ENCODE results near the gene EMSY. TPM values are rescaled to one million over a fixed set of nuclear protein-coding genes. Genes with fewer than 3 reads are reported as not detected.

Gene EMSY
- total RNA-seq, 1 experiment from 2014 or later: 29.3 TPM

DNA sequence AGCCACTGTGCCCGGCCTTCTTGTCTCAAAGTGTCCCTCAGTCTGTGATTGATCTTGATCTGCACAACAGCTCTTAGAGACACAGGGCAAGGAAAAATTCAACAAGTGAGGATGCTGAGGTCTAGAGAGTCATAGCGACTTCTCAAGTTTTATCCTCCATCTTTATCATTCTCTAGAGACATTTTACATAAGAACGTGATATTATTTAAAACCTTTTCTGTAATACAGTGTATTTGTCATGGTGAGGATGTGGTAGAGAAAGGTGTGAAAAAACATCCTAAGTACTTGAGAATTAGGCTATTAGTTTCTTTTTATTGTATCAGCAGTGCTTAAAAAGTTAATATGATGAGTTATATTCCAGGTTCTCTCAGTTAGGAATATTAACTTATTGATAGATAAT is 50.2 kb downstream of the EMSY start:
- no peak overlapping the region for H2BK15ac ChIP-seq (ENCODE audit: low read depth, low read length)
- no peak overlapping the region for H3K56ac ChIP-seq (ENCODE audit: insufficient read length, low read depth, low read length)
- H2BK5ac ChIP-seq (ENCODE audit: insufficient read length, low read length): no peak overlapping the region
- no peaks in the 10 kb centered on the region for H3K27me3 ChIP-seq (ENCODE audit: insufficient read depth, low read length)
- Mint-ChIP-seq H3K27ac (no peak overlapping the region), H3K4me1 (no peaks in the 10 kb centered on the region), H3K4me3 (no peak overlapping the region), H3K27me3 (ENCODE audit: low read depth) (no peaks in the 10 kb centered on the region), H3K36me3 (ENCODE audit: insufficient read depth in 1 of 3, low read depth in 3 of 3) (peaks cover 24 to 41% (median 26%) of the 10 kb centered on the region in 3 experiments), H3K9me3 (peaks cover 0 to 2% of the 10 kb centered on the region in 2 experiments; a peak in 1 of 5 replicates)
- no peak overlapping the region for H3K9ac ChIP-seq (ENCODE audit: extremely low read depth, insufficient read length, low read length)
- no peak overlapping the region for H3K27ac ChIP-seq (ENCODE audit: insufficient read length, low read depth, low read length)
- H3K14ac ChIP-seq (ENCODE audit: insufficient read depth, low read length): no peak overlapping the region
- no peak overlapping the region for H3T11ph ChIP-seq (ENCODE audit: low read length)
- no CpG with 5 or more reads among the region's 3 CpGs for WGBS (ENCODE audit: extremely low coverage, insufficient read length, low lambda C conversion rate)
- no peak overlapping the region for H2BK120ac ChIP-seq (ENCODE audit: low read depth, low read length, poor library complexity, severe bottlenecking)
- H3K18ac ChIP-seq (ENCODE audit: insufficient read length, low read depth, low read length): no peak overlapping the region
- no peak overlapping the region for H2BK12ac ChIP-seq (ENCODE audit: insufficient read length, low read depth, low read length)
- no peak overlapping the region for H3K23ac ChIP-seq (ENCODE audit: insufficient read length, low read depth, low read length)
- no peak for DNase-seq
- no peak overlapping the region for H3K4me2 ChIP-seq (ENCODE audit: insufficient read depth, insufficient read length, low read length)
- no peaks in the 10 kb centered on the region for H3K9me3 ChIP-seq (ENCODE audit: control insufficient read depth, low read depth, low read length)
- H3K23me2 ChIP-seq (ENCODE audit: insufficient read length, low read depth, low read length, poor library complexity, severe bottlenecking): no peaks in the 10 kb centered on the region
- no peak overlapping the region for H4K91ac ChIP-seq (ENCODE audit: insufficient read length, low read depth, low read length)
- H4K8ac ChIP-seq (replicated peaks; ENCODE audit: insufficient read length, low read depth, low read length): no peak overlapping the region
- H3K4ac ChIP-seq (ENCODE audit: low read depth, low read length): no peak overlapping the region
- no peak overlapping the region for H2AFZ ChIP-seq (ENCODE audit: low read length)
- H4K20me1 ChIP-seq (ENCODE audit: control insufficient read depth, insufficient read depth, insufficient read length): no peaks in the 10 kb centered on the region
- H2AK5ac ChIP-seq (ENCODE audit: insufficient read length, low read length): no peak overlapping the region
- no peaks in the 10 kb centered on the region for H3K79me2 ChIP-seq (ENCODE audit: insufficient read depth, low read length)
- H2BK20ac ChIP-seq (ENCODE audit: low read depth, low read length, poor library complexity, severe bottlenecking): no peak overlapping the region
- H3K79me1 ChIP-seq (ENCODE audit: insufficient read depth, low read depth, low read length, poor library complexity, severe bottlenecking): no peaks in the 10 kb centered on the region
- no peak overlapping the region for H4K5ac ChIP-seq (ENCODE audit: insufficient read length, low read depth, low read length)
- TF ChIP-seq, protein P1, sequence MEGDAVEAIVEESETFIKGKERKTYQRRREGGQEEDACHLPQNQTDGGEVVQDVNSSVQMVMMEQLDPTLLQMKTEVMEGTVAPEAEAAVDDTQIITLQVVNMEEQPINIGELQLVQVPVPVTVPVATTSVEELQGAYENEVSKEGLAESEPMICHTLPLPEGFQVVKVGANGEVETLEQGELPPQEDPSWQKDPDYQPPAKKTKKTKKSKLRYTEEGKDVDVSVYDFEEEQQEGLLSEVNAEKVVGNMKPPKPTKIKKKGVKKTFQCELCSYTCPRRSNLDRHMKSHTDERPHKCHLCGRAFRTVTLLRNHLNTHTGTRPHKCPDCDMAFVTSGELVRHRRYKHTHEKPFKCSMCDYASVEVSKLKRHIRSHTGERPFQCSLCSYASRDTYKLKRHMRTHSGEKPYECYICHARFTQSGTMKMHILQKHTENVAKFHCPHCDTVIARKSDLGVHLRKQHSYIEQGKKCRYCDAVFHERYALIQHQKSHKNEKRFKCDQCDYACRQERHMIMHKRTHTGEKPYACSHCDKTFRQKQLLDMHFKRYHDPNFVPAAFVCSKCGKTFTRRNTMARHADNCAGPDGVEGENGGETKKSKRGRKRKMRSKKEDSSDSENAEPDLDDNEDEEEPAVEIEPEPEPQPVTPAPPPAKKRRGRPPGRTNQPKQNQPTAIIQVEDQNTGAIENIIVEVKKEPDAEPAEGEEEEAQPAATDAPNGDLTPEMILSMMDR (conservative IDR thresholded peaks at IDR 0.05): no peak
- H3K4me1 ChIP-seq (ENCODE audit: insufficient read depth, low read length): no peaks in the 10 kb centered on the region

Data from H9 (cell line).